ENCODE measurements around the gene GPC6.

GPC6 gene

DNA sequence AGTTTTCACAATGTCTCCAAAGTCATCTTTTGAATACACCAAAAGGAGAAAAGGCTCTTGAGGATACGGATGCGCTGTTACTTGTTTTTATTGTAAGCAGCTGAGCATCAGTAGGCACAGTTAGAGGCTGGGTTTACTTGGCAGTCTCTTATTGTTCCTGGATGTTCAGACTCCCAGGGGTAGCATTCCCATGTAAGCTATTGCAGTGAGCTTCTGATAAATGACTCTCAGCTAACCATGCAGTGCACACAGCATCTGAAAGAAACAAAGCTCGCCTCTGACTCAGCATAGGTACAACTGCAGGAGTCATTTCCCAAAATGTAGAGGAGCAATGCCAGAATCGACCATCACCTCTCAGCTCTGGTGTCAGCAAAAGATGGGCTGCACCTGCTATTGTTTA is 1168.1 kb downstream of the GPC6 start:
- Mint-ChIP-seq H3K4me1 (peaks cover 12% of the 10 kb centered on the region), H3K9me3 (peaks cover 2% of the 10 kb centered on the region), H3K36me3 (ENCODE audit: low read depth) (peaks cover 39% of the 10 kb centered on the region), H3K27me3 (ENCODE audit: low read depth) (no peaks in the 10 kb centered on the region), H3K27ac (no peak overlapping the region), H3K4me3 (no peak overlapping the region)
- TF ChIP-seq, protein P1, sequence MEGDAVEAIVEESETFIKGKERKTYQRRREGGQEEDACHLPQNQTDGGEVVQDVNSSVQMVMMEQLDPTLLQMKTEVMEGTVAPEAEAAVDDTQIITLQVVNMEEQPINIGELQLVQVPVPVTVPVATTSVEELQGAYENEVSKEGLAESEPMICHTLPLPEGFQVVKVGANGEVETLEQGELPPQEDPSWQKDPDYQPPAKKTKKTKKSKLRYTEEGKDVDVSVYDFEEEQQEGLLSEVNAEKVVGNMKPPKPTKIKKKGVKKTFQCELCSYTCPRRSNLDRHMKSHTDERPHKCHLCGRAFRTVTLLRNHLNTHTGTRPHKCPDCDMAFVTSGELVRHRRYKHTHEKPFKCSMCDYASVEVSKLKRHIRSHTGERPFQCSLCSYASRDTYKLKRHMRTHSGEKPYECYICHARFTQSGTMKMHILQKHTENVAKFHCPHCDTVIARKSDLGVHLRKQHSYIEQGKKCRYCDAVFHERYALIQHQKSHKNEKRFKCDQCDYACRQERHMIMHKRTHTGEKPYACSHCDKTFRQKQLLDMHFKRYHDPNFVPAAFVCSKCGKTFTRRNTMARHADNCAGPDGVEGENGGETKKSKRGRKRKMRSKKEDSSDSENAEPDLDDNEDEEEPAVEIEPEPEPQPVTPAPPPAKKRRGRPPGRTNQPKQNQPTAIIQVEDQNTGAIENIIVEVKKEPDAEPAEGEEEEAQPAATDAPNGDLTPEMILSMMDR (IDR thresholded peaks at IDR 0.05; ENCODE audit: unreplicated experiment in 3 of 3): no peak

DNA sequence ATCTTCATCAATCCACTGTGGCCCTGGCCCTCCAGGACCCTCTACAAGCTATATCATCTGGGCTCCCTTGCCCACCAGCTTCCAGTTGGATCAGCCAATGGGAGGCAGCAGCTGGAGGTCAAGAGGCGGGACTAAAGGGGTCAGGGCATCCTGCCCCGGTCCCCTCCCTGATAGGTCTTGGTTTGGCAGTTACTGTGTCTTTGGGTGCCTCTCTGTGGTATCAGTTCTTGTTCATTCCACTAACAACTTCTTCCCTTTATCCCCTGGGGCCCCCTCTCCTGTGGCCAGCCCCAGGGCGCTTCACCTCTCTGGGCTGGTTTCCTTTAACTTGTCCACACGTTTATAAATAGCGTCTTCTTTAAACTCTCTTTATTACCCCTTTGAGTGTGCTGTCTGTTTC is 1169.3 kb downstream of the GPC6 start:
- peaks cover 2% of the 10 kb centered on the region for H3K9me3 Mint-ChIP-seq
- H3K27me3 Mint-ChIP-seq (ENCODE audit: low read depth): no peaks in the 10 kb centered on the region
- TF ChIP-seq, protein P1 (IDR thresholded peaks at IDR 0.05; ENCODE audit: unreplicated experiment in 3 of 3): no peak
- H3K4me1 Mint-ChIP-seq: peaks cover 5% of the 10 kb centered on the region
- no peak overlapping the region for H3K27ac Mint-ChIP-seq
- no peak overlapping the region for H3K4me3 Mint-ChIP-seq
- H3K36me3 Mint-ChIP-seq (ENCODE audit: low read depth): peaks cover 49% of the 10 kb centered on the region

DNA sequence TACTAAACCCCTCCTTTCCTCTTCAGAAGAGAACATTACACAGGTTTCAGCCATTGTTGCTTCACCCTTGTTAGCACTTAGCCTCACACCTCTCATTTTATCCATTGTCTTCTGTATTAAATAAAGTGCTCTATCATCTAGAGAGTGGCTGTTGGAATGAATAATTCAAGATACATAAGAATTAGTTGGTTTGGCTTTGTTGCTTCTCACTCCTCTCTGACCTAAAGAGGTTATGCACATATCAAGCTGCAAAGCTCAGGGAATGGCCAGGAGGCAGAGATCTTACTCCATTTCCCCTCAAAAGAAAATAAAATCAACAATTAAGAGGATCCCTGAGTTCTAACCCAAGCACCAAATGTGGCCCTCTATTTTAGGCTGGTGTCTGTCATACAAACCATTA is 1173.2 kb downstream of the GPC6 start:
- Mint-ChIP-seq H3K4me3 (no peak overlapping the region), H3K27ac (no peak overlapping the region), H3K4me1 (no peaks in the 10 kb centered on the region), H3K36me3 (ENCODE audit: low read depth) (peaks cover 68% of the 10 kb centered on the region), H3K9me3 (peaks cover 2% of the 10 kb centered on the region), H3K27me3 (ENCODE audit: low read depth) (no peaks in the 10 kb centered on the region)
- TF ChIP-seq, protein P1 (IDR thresholded peaks at IDR 0.05; ENCODE audit: unreplicated experiment in 3 of 3): no peak

DNA sequence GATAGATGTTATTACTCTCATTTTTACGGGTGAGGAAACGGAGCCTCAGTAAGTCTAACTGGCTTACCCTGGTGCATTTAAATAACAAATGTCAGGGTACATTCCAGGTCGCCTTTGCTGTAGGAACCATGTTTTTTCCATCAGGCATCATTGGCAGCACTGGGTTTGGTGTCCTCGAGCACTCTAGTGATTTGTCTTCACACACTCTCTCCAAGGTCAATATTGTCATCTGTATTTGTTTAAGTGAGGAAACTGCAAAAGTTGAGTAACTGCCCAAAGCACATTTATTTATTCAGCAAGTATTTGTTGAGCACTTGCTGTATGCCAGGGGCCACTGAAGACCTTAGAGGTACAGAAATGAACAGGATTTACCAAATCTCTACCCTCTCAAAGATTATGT is 1174.3 kb downstream of the GPC6 start:
- H3K4me1 Mint-ChIP-seq: no peaks in the 10 kb centered on the region
- no peaks in the 10 kb centered on the region for H3K27me3 Mint-ChIP-seq (ENCODE audit: low read depth)
- peaks cover 73% of the 10 kb centered on the region for H3K36me3 Mint-ChIP-seq (ENCODE audit: low read depth)
- TF ChIP-seq, protein P1 (IDR thresholded peaks at IDR 0.05; ENCODE audit: unreplicated experiment in 3 of 3): no peak
- H3K4me3 Mint-ChIP-seq: no peak overlapping the region
- H3K27ac Mint-ChIP-seq: no peak overlapping the region
- peaks cover 2% of the 10 kb centered on the region for H3K9me3 Mint-ChIP-seq

DNA sequence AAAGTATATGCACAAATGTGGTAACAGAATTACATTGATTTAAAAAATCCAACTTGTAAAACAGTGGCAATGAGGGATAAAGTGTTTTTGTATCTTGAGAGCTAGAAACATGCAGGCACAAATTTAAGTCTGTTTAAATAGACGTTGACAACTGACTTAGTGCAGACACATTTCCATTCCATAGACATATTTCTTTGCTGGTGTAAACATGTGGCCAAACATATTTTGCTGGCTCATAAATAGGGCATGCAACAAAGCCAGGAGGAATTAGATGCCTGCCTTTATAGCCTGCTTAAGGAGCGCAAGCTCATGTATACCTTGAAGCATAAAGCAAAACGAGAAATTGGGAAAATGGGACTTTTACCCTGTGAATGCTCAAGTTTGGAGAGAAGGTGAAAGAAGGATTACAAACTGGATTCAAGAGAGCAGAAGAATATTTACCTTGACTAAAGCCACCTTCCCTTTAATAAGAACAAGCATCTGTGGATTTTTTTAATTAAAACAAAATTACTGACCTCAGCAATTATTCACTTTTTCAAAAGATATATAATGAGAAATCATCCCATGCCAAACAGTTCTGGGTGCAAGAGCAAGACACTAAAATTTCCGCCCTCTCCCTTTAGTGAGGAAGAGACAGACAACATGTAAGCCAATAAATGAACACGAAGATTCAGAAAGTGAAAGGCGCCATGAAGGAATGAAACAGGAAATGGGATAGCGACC is 1181.9 kb downstream of the GPC6 start:
- Mint-ChIP-seq H3K4me1 (peaks cover 6% of the 10 kb centered on the region), H3K27ac (no peak overlapping the region), H3K4me3 (no peak overlapping the region), H3K27me3 (ENCODE audit: low read depth) (no peaks in the 10 kb centered on the region), H3K36me3 (ENCODE audit: low read depth) (peaks cover 22% of the 10 kb centered on the region), H3K9me3 (no peaks in the 10 kb centered on the region)
- TF ChIP-seq, protein P1 (IDR thresholded peaks at IDR 0.05; ENCODE audit: unreplicated experiment in 3 of 3): no peak

DNA sequence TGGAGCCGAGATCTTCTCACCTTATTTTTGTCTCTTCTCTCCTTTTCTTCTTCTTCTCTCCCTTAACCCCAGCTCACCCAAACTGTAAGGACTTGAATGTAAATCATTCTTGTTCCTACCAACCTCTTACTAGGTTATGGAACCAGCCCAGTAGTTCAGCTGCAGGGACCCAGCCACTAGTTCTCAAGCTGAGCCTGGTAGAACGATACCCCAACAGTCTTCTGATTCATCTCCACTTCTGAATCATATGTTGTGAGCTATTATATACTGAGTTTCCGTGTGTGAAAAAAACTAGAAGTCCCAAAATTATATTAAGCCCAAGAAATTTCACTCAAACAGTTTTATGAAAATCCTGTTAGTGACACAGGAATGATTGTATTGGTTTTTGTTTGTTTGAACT is 1185.1 kb downstream of the GPC6 start:
- Mint-ChIP-seq H3K27ac (no peak overlapping the region), H3K4me3 (no peak overlapping the region), H3K36me3 (ENCODE audit: low read depth) (peaks cover 12% of the 10 kb centered on the region), H3K27me3 (ENCODE audit: low read depth) (no peaks in the 10 kb centered on the region), H3K4me1 (peaks cover 6% of the 10 kb centered on the region), H3K9me3 (no peaks in the 10 kb centered on the region)
- TF ChIP-seq, protein P1 (IDR thresholded peaks at IDR 0.05; ENCODE audit: unreplicated experiment in 3 of 3): no peak
